Activated effector memory CD4-positive, alpha-beta T cell treated with Interleukin-2 at 50 U/mL for 16 hours (primary cell): ENCODE results near the gene FGFR4.

ENCODE experiments used
- DNase-seq: peaks from one replicate; pipeline ENCODE4 v3.0.0-alpha.2; 2020

FGFR4 gene

DNA sequence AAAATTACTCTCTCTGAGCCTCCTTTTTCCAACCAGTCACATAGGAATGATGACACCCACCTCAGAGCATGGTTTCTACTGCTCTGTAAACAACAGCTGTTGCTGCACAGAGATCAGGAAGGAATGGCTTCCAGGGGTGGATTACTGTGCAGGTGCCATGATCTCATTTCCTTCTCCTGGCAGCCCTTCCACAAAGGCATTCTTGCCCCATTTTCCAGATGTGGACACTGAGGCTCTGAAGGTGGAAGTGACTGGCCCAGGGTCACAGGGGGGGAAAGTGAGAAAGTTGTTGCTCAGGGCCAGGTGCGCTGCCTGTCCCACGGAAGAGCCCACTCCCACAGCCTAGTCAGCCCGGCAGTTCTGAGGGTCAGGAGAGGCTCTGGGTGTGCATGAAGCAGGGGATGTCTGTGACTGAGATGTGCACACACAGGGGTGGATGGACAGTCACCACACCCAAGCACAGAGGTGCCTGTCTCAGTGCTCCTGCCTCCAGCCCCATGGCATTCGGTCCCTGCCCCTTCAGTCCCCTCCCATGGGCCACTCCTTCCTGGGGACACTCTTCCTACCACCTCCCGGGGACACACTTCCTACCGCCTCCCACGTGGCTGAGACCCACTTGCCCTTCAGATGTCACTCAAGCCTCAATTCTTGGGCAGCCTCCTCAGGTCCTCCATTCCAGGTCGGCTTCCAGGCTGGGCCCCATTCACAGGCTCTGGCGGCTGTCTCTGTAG, 17.0 kb downstream of the FGFR4 start:
- DNase-seq = no peak

DNA sequence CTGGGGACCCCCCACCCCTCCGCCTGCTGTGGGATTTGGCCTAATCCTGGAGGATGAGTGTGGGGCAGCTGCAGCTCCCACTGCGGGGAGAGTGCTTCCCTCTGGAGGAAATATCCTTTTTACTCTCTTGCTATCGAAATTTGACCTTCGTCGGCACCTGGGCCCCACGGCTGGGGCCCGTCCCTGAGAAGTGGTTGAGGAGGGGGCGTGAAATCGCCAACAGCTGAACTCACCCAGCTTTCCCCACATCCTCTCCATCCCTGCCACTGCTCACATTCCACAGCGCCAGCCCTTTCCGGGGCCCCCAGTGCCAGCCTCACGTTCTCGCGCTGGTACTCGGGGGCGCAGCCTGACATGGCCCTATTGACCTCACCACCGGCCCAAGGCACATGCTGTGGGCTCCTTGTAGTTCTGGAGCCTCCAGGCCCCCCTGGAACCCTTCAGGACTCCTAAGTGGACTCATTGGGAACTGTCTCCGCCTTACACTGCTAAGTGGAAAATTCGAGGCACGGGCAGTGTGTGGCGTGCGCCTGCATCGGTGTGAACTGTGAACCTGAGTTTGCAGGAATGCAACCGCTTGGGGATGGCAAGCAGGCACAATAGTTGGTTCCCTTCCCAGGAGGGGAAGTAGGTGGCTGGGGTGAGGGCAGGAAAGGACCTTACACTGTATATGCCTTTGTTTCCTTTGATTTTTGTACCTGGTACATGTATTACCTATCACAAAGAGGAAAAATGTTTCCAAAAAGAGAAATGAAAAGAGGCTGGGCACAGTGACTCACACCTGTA, 19.2 kb downstream of the FGFR4 start:
- no peak for DNase-seq

DNA sequence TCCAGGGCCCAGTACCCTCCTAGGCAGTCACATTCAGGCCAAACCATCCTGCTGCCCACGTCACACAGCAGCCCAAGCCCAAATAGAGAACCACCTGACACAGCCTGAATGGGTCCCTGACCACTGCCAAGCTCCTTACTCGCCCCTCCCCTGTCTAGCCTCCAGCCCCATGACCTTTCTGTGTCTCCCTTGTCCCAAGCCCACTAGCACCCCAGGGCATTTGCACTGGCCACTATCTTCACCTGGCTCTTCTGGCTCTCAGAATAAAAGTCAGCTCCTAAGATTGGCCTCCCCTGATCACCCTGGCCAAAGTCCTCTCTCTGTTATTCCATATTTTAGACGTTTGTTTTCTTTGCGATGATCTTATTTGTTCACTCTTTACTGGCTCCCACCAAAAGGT, 20.4 kb downstream of the FGFR4 start:
- no peak for DNase-seq

DNA sequence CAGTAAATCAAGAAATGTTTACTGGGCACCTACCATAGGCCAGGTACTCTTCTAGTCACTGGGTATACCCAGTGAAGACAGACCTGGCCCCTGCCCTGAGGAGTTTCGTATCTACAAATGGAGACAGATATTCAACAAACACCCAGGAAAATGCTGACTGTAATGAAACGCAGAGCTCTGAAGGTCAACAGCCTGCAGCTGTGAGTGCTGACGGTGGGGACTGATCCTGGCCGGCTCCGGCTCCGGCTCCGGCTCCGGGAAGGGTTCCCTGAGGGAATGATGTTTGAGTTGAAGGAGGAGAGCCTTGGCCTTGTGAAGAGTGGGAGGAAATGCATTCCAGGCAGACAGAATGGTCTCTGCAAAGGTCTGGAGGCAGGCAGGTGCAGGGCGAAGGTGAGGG, 23.1 kb downstream of the FGFR4 start:
- no peak for DNase-seq

DNA sequence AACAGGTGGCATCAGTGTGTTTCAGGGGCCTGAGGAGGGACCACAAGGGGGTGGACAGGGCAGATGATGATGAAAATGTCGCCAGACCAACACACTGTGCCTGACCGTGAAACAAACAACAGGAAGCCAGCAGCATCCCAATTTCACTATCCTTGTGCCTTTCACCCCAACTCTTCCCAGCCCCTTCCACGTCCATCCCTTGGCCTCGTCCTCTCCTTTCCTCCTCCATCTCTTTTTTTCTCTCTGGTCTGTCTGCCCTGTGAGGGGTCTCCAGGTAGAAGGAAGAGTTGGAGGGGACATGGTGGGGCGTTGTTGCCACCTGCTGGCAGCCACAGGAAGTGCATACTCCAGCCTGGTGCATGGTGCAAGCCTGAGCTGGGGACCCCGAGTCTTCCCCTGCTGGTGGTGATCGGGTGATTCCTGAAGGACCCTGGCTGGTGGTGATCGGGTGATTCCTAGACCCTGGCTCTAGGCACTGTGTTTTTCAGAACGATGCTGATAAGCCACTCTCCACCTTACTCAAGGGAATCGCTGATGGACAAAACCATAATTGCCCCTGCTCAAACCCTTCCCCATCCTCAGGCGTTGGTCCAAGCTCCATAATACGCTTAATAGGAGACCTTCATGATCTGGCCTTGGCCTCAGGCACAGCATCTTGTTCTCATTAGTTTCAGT, 25.1 kb downstream of the FGFR4 start:
- DNase-seq = peak; percentile 36

DNA sequence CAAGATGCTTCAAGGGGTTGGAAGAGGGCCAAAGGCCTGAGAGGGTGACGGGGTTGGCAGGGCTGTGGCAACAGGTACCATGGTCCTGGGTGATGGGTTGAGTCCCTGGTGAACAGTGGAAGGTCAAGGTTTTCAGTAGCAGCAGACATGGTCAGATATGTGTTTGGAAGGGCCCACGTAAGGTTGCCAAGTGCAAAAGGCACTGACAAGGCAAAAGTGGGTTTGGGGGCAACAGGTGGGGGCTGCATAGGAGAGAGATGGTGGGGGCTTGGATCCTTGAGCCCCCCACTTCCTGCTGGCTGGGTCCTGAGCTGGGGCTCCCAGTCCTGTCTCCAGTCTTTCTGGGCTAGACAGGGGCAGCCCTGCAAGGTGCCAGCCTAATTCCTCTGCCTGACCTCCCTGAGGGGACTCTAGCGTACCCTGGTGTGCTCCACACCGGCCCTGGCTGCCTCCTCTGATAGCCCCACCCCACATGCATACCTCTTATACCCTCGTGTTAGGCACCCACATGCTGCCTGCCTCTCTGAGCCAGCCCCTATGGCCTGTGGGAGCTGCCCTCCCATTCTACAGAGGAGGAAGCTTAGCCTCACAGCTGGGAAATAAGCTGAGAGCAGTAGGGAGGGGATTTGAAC, 26.0 kb downstream of the FGFR4 start:
- DNase-seq = no peak

DNA sequence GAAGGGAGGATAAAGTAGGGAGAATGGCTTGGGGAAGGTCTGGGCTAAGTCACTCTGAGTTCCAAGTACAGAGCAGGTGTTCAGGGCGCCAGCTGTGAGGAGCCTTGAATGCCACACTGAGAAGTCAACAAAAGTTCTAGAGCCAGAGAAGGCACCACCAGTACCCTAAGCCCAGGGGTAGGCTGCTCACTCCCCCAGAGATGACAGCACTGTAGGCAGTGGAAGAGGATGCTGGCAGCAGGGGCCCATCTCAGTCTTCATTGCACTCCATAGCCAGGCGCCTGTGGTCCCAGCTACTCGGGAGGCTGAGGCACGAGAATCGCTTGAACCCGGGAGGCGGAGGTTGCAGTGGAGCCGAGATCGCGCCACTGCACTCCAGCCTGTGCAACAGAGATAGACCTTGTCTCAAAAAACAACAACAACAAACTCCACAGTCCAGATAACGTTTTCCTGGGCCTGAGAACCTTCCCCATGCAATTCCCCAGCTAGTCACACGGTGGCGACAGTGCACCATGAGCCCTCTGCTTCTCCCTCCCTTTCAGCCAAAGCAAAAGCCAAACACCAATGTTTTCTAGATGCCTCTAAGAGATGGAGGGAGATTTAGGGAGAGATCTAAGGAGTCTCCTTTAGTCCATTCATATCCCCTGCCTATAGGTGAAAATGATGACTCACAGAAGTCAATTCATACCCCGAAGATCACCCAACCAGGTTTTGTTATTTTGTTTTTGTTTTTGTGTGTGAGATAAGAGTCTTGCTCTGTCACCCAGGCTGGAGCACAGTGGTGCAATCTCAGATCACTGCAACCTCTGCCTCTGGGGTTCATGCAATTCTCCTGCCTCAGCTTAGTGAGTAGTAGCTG, 27.1 kb downstream of the FGFR4 start:
- DNase-seq = peak; percentile 67

DNA sequence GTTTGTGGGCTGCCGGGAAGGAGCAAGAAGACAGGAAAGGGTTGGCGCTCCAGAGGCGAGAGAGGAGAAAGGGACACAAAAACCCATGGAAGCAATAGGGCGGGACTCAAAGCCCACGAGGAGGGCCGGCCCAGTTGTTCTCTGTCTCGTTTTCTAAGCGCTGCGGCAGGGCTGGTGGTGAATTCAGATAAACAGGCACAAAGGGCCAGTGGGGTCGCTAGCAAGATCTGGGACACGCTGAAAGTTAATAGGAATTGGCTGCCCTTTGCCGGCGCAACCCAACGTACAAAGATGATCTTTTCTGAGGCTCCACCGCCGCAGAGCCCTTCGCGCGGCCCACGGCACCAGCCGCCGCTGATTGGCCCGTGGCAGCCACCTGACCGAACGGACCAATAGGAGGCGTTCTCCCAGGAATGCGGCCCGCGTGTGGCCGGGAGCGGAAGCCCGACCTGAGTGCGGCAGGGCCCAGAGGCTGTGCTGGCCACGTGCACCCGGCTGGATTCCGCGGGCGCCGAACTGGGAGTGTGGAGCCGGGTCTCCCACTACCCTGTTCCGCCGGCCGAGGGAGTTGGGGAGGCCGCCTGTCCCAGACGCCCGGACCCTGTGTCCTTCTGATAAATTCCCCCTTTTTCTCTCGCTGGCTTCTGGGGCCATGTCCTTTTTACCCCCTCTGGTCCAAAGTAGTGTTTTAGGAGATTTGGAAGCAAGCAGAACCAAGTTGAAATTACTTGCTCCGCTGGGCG, 30.1 kb downstream of the FGFR4 start:
- DNase-seq = peak; percentile 72

DNA sequence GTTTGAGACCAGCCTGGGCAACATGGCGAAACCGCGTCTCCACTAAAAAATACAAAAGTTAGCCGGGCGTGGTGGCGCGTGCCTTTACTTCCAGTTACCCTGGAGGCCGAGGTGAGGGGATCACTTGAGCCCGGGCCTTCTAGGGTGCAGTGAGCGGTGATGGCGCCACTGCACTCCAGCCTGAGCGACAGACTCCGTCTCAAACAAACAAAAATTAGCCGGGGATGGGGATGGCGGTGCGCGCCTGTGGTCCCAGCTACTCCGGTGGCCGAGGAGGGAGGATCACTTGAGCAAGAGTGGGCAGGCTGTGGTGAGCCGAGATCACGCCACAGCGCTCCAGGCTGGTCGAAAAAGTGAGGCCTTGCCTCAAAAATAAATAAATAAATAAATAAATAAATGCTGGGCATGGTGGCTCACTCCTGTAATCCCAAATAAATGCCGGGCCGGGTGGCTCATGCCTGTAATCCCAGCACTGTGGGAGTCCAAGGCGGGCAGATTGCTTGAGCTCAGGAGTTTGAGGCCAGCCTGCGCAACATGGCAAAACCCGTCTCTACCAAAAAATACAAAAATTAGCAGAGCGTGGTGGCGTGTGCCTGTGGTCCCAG, 30.8 kb downstream of the FGFR4 start:
- no peak for DNase-seq

DNA sequence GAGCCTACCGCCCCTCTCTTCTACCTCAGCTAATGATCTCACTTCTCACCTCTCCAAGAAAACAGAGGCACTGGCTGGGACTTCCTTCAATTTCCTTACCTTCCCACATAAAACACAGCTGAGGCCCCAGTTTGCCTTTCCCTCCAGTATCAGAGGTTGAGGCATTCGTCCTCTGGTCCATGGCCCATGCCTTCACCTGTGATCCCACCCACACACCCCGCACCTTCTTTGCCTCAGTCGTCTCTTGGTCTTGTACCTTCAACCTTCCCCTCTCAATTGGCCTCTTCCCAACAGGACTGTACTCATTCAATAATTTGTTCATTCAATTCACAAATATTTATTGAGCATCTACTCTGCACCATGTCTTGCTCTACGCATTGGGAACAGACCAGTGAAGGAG, 35.9 kb downstream of the FGFR4 start:
- DNase-seq = no peak

DNA sequence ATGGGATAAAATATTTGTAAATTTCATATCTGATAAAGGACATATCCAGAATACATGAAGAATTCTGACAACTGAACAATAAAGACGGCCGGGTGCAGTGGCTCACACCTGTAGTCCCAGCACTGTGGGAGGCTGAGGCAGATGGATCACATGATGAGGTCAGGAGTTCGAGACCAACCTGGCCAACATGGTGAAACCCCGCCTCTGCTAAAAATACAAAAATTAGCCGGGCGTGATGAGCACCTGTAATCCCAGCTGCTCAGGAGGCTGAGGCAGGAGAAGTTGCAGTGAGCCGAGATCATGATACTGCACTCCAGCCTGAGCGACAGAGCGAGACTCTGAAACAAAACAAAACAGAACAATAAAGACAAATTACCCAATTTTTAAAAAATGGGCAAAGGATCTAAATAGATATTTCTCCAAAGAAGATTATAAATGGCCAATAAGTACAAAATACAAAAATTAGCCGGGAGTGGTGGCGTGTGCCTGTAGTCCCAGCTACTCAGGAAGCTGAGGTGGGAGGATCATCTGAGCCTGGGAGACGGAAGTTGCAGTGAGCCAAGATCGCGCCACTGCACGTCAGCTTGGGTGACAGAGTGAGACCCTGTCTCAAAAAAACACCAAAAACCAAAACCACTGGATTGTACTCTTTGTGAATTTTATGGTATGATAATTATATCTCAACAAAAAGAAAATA, 37.2 kb downstream of the FGFR4 start:
- DNase-seq = no peak

DNA sequence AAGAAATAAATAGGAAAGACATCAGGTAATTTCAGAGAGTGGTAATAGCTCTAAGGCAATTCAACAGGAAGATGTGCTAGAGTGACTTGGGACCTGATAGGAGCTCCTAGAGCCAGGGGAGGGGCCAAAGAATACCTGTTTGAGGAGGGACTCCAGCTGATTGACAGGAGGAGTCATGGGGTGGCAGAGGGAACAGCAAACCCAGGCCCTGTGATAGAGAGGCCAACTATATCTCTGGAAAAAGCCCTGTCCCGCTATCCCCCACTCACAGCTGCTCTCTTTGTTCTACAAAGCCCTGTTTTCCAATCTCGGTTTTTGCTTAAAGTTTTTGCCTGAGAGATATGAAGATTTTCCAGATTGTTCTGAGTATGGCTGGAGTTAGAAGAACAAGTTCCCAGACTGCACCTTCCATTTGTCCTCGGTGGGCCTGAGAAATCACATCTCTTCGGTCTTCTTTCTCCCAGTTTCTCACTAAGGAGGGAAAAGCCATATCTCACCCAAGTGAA, 37.8 kb downstream of the FGFR4 start:
- no peak for DNase-seq

DNA sequence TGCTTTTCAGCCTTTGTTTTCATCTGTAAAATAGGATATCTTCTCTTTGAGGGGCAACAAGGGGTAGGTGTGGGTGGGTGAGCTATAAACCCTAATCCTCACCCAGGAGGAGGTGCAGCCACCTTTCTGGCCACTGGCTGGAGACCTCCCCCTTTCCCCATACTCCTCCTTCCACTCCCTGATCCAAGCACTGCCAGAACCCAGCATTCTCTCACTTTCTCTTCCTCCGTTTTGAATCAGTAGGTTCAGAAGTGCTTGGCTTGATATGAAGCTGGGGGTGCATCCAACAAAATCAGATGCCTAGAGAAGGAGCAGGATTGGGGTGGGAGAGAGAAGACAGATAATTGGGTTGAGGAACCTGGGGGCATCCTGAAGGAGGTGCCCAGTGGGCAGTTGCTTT, 40.1 kb downstream of the FGFR4 start:
- no peak for DNase-seq

DNA sequence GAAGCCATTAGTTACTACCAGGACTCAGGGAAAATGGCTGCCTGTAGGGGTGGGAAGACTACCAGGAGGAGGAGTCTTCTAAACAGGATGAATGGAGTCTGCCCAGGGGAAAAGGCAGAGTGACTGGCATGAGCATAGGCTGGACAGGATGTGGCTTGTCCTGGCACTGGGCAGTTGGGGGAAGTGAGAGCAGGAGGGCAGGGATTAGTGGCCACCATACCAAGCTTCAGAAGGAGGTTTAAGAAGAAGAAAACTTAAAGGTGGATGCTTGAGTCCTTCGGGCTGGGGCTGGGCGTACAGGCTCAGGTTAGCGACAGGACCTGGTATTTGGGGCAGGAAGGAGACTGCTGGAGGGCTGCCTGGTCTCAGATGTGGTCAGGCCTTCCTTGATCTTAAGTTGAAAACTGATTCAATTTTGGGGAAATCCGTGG, 41.9 kb downstream of the FGFR4 start:
- no peak for DNase-seq

DNA sequence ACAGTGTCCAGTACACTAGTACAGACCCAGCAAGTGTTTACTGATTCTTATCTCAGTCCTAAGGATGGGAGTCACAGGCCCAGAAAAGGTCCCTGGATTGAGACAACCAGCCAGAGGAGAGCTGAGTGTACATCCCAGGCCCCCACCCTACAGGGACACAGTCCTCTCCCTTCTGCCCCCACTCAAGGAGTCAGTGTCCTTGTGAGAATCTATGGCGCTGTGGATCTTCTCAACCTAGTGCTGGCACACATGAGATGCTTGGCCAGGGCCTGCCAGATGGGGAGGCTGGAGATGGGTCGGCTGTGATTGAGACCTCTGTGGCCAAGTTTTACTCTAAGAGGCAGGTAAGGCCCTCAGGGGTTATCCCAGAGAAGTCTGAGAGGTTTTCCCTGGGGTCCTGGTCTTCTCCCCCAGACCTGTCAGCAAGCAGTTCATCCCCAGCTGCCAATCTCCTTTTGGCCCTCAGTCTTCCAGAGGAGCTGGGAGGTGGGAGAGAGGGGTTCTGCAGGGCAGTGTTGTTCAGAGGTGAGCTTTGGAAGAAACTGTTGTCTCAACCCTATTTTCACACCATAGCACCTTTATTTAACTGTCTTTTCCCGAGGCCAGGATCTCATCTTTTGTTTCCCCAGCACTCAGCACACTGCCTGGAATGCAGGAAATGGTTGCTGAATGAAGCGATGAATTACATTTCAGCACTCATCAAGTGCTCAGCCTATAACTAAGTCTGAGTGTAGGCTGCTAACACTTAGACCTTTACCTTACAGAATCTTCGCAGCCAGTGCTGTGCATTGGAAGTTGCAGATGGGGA, 43.7 kb downstream of the FGFR4 start:
- no peak for DNase-seq

DNA sequence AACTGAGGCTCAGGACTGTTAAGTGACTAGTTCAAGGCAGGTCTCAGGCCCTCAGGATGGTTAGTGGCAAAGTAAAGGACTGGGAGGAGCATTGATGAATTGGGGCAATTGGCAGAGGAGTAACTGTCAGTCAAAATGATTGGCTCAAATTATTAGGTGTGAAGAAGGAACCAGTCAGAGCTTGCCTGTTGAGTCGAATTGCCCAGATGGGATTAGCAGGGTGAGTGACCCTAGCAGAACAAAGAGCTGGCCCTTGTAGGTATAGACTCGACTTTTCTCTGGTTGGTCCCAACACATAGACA, 44.3 kb downstream of the FGFR4 start:
- no peak for DNase-seq

DNA sequence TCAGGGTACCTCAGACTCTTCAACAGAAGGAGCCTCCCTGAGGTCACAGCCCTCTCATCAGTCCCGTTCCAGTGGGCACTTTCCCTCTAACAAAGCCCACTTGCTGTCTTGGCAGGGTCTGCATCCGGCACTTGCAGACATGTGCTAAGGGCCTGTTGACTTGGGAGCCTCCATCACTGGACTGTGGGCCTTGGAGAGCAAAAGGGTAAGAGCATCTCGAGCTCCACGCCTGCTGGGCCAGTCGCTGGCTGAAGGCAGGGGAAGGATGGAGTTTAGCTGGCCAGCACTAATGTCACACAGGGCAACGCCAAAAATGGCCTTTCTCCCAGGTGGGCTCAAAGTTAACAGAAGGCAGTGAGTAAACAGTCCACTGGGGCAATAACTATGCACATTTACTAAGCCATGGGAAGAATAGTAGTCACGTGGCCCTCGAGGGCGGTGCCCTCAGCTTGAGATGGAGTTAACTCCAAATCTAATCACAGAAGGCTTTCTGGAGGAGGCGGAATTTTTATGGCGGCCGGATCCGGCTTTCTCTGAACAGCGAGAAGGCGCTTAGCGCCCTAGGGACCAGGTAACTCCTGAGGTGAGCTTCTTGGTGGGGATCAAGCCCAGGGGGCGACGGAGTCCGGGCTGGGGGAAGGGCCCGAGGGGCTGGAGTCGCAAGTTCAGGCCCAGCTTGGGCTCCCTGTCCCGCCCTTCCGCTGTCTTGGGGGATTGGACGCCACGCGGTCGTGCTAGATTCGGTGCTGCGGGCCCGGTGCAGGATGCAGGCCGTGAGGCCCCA, 44.8 kb downstream of the FGFR4 start:
- DNase-seq = no peak

DNA sequence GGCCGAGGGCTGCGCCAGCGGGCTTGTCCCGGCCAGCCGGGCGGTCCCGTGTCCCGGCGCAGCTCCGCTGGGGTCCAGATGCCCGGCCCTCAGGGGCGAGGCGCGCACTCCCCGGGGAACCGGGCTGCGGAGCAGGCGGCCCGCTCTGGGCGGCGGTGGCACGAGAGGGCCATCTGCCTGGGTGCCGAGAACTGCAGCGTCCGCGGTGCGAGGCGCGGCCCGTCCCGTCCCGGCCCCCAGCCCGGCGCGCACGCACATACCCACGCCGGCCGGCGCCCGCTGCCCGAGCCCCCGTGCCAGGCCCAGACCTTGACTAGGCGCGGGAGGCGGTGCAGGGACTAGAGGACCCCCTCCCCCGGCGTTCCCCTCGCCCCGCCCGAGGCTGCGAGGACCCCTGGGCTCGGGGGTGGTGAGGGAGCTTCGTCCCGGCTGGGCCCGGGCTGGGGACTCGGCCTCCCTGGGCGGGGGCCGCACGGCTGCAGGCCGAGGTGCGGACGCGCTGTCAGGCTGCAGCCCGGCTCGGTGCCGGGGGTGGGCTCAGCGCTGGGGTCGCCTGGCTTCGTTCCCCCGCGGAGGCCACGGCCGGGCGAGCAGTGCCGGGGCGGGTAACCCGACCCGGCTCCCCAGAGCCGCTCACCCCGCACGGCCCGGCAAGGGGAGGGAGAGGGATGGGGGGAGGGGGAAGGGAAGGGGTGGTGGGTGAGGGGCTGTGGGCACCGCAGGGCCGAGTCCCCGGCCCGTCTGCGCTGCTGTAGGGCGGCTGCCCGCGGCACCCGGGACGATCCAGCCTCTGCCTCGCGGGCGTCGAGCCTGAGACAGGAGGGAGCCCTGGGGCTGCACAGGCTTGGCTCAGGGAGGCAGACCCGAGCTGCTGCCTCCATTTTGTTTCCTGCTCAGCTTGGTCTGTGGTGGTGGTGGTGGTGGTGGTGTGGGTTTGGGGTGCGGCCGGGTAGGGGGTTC, 45.7 kb downstream of the FGFR4 start:
- no peak for DNase-seq
